ENCODE results near the gene EPN2.

EPN2 gene

DNA sequence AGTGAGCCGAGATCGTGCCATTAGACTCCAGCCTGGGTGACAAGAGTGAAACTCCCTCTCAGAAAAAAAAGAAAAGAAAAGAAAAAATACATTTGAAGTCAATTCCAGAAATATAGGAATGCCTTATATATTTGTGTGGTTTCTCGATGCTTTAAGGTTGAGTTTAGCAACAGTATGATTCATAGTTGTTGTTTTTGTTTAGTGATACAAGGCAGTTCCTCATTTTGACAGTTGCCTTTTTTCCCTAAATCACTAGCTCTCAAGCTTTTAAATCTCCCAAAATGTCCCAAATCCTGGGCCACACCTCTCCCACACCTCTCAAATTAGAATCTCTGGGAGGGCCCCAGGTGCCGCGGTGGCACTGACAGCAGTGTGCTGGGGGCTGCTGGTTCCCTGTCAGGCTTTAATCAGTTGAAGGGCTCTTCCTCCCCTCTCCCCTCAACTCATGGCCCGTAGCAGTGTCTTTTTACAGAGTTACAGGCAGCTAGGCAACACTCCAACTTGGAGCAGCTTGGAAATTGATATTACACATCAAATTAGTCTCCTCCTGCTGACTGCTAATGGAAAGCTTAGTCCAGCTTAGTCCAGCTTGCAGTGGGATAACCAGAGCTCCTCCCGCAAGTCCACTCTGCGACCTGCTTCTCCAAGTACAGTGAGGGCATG is 58.4 kb downstream of the EPN2 start:
- Histone ChIP-seq H2AFZ (ENCODE audit: low read depth, low read length, severe bottlenecking) (no peak overlapping the region), H3K27me3 (ENCODE audit: low read length) (no peaks in the 10 kb centered on the region), H3K9me2 (replicated peaks; ENCODE audit: insufficient read depth, low read length) (no peaks in the 10 kb centered on the region), H3F3A (ENCODE audit: insufficient read depth) (no peaks in the 10 kb centered on the region), H3K36me3 (ENCODE audit: low read length) (no peaks in the 10 kb centered on the region), H3K27ac (ENCODE audit: low read depth, low read length) (no peak overlapping the region), H3K9me3 (ENCODE audit: insufficient read depth, low read length) (no peaks in the 10 kb centered on the region), H3K4me3 (ENCODE audit: insufficient read depth, low read length, poor library complexity, severe bottlenecking) (no peak overlapping the region), H3K4me2 (ENCODE audit: low read depth, low read length, poor library complexity, severe bottlenecking) (no peak overlapping the region), H3K9ac (ENCODE audit: low read length) (no peak overlapping the region), H3K79me2 (ENCODE audit: insufficient read depth, low read length) (no peaks in the 10 kb centered on the region), H4K20me1 (ENCODE audit: low read depth, low read length) (no peaks in the 10 kb centered on the region)
- TF ChIP-seq, protein P1, sequence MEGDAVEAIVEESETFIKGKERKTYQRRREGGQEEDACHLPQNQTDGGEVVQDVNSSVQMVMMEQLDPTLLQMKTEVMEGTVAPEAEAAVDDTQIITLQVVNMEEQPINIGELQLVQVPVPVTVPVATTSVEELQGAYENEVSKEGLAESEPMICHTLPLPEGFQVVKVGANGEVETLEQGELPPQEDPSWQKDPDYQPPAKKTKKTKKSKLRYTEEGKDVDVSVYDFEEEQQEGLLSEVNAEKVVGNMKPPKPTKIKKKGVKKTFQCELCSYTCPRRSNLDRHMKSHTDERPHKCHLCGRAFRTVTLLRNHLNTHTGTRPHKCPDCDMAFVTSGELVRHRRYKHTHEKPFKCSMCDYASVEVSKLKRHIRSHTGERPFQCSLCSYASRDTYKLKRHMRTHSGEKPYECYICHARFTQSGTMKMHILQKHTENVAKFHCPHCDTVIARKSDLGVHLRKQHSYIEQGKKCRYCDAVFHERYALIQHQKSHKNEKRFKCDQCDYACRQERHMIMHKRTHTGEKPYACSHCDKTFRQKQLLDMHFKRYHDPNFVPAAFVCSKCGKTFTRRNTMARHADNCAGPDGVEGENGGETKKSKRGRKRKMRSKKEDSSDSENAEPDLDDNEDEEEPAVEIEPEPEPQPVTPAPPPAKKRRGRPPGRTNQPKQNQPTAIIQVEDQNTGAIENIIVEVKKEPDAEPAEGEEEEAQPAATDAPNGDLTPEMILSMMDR (IDR thresholded peaks at IDR 0.05; ENCODE audit: insufficient read depth, low read length, poor library complexity, severe bottlenecking): no peak
- TF ChIP-seq EZH2phosphoT487 (conservative IDR thresholded peaks at IDR 0.05; ENCODE audit: low read length): no peak

DNA sequence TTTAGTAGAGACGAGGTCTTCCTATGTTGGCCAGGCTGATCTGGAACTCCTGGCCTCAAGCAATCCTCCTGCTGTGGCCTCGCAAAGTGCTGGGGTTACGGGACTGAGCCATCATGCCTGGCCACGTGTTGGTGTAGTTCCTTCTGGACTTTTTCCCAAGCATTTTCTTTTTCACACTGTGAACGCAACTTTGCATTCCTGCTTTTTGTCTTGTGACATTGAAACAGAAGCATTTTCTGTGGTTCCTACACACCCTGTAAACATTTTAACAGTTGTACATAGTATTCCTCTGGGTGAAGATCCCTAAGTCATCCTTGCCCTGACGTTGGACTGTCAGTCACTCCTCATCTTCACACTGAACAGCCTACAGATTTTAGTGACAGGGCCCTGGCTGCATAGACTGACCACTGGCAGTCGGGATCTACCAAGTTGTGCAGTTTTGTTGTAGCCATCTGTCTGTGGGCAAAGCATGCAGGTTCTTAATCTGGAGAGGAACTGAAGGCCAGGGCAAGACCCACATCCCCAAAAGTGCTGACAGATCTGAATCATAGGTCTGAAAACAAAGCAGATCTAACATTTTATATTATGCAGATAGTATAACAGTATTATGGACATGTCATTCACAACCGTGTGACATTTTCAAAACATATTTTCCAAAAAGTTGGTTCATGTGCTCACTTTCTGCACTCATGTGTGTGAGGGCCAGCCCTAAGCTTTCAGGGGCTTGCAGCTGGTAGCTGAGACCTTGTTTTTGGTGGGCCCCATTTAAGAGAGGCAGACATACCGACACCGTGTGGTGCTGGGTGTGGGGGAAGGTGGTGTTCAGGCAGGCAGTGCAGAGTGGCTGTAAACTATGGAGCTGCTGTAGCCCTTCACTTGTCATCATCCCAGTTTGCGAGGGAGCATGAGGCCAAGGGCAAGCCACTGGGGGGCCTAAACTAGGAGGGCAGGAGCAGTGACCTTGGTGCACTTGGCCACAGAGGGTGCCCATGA is 59.9 kb downstream of the EPN2 start:
- no peak for TF ChIP-seq EZH2phosphoT487 (conservative IDR thresholded peaks at IDR 0.05; ENCODE audit: low read length)
- TF ChIP-seq, protein P1 (IDR thresholded peaks at IDR 0.05; ENCODE audit: insufficient read depth, low read length, poor library complexity, severe bottlenecking): no peak
- Histone ChIP-seq H3K79me2 (ENCODE audit: insufficient read depth, low read length) (no peaks in the 10 kb centered on the region), H3K27ac (ENCODE audit: low read depth, low read length) (no peak overlapping the region), H2AFZ (ENCODE audit: low read depth, low read length, severe bottlenecking) (no peak overlapping the region), H3K36me3 (ENCODE audit: low read length) (no peaks in the 10 kb centered on the region), H3K9ac (ENCODE audit: low read length) (no peak overlapping the region), H3F3A (ENCODE audit: insufficient read depth) (no peaks in the 10 kb centered on the region), H3K9me3 (ENCODE audit: insufficient read depth, low read length) (no peaks in the 10 kb centered on the region), H3K9me2 (replicated peaks; ENCODE audit: insufficient read depth, low read length) (no peaks in the 10 kb centered on the region), H4K20me1 (ENCODE audit: low read depth, low read length) (no peaks in the 10 kb centered on the region), H3K27me3 (ENCODE audit: low read length) (no peaks in the 10 kb centered on the region), H3K4me3 (ENCODE audit: insufficient read depth, low read length, poor library complexity, severe bottlenecking) (no peak overlapping the region), H3K4me2 (ENCODE audit: low read depth, low read length, poor library complexity, severe bottlenecking) (no peak overlapping the region)

DNA sequence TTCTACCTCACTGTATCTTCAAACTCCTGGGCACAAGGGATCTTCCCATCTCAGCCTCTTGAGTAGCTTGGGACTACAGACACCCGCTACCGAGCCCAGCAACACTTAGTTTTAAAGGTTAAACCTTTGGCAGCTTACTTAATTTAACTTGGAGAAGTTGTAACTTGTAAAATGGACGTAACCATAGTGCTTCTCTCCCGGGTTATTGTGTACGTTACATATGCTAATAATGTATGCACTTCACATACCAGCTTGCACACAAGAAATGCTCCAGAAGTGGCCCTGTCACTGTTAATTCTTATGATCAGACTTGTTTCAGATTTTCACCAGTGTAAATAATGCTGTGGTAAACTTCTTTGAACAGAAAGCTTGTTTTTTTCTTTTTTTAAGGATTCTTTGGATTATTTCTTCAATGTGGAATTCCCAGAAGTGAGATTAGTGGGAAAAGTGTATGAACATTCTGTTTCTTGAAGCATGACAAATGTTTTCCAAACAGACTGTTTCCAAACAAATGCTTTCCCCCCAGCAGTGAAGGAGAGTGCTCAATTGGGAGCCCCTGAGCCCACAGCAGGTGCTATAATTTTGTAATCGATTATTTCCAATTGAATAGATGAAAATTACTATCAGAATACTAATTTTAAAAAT is 61.5 kb downstream of the EPN2 start:
- Histone ChIP-seq H3K9me2 (replicated peaks; ENCODE audit: insufficient read depth, low read length) (no peaks in the 10 kb centered on the region), H3K9me3 (ENCODE audit: insufficient read depth, low read length) (no peaks in the 10 kb centered on the region), H3K36me3 (ENCODE audit: low read length) (no peaks in the 10 kb centered on the region), H3K27me3 (ENCODE audit: low read length) (no peaks in the 10 kb centered on the region), H3K27ac (ENCODE audit: low read depth, low read length) (no peak overlapping the region), H3K4me2 (ENCODE audit: low read depth, low read length, poor library complexity, severe bottlenecking) (no peak overlapping the region), H3K79me2 (ENCODE audit: insufficient read depth, low read length) (no peaks in the 10 kb centered on the region), H3F3A (ENCODE audit: insufficient read depth) (no peaks in the 10 kb centered on the region), H3K9ac (ENCODE audit: low read length) (no peak overlapping the region), H4K20me1 (ENCODE audit: low read depth, low read length) (no peaks in the 10 kb centered on the region), H2AFZ (ENCODE audit: low read depth, low read length, severe bottlenecking) (no peak overlapping the region), H3K4me3 (ENCODE audit: insufficient read depth, low read length, poor library complexity, severe bottlenecking) (no peak overlapping the region)
- TF ChIP-seq, protein P1 (IDR thresholded peaks at IDR 0.05; ENCODE audit: insufficient read depth, low read length, poor library complexity, severe bottlenecking): no peak
- TF ChIP-seq EZH2phosphoT487 (conservative IDR thresholded peaks at IDR 0.05; ENCODE audit: low read length): no peak

Data from SU-DHL-6 (cell line).